HCT116 (cell line): Measurements from ENCODE around the gene FMC1. TPM values are rescaled to one million over a fixed set of nuclear protein-coding genes. Genes with fewer than 3 reads are reported as not detected.

ENCODE experiments used
- ATAC-seq: fragments of 200-7000 bp; cut with Tn5 transposase; 2 replicates; pipeline ENCODE4 v1.9.1; 2020; ENCODE audit warnings: mild to moderate bottlenecking, moderate library complexity
- BruUV-seq: library from RNA; stranded (reverse); fragments of 400-500 nt; replicated peaks from 2 replicates; lab custom pipeline; 2021; lab: Mats Ljungman, UMichigan
- CTCF ChIA-PET: fragments of 300-600 bp; sonication (Branson Sonifier 250); formaldehyde crosslinking; loops from one replicate; lab custom pipeline; 2021; ENCODE audit warnings: antibody characterized with exemption; lab: Charles Lee
- POLR2A ChIA-PET: fragments of 300-600, 350-600 bp; sonication (Branson Sonifier 250); formaldehyde crosslinking; loops from one replicate; lab custom pipeline; 2021; ENCODE audit warnings: antibody characterized with exemption; lab: Charles Lee
- RAD21 ChIA-PET, 2 experiments: fragments of 300-600 bp; sonication (Branson Sonifier 250); formaldehyde crosslinking; loops; one replicate each; lab custom pipeline; 2023; ENCODE audit warnings: low total read pairs in 2 of 2; ENCODE audit not compliant: uncharacterized antibody in 2 of 2, unreplicated experiment in 2 of 2, low non-redundant PET in 1 of 2; lab: Charles Lee
- DNase-seq: peaks from one replicate; pipeline ENCODE4 v3.0.0-alpha.2; 2010; ENCODE audit warnings: low read depth, low spot score
- H2AFZ ChIP-seq: fragments of 200-600 bp; shearing (Covaris generic), sonication (generic); 2 replicates; pipeline ENCODE4 v1.6.1; 2017; ENCODE audit warnings: low read depth, mixed run types, mixed read lengths, antibody characterized with exemption, low read length; ENCODE audit not compliant: poor library complexity, severe bottlenecking
- H3K27ac ChIP-seq: 2 replicates; pipeline ENCODE4 v1.5.1; 2012; ENCODE audit warnings: low read depth, low read length
- H3K27me3 ChIP-seq: fragments of 200-600 bp; sonication (generic); 2 replicates; pipeline ENCODE4 v1.6.1; 2016; ENCODE audit warnings: mixed run types, low read length, mixed read lengths; ENCODE audit not compliant: insufficient read depth
- H3K36me3 ChIP-seq, 2 experiments: fragments of 200-500 bp in 1 of 2; fragments of 200-600 bp in 1 of 2; sonication (Bioruptor generic) in 1 of 2; sonication (generic) in 1 of 2; 2 replicates each; pipeline versions ENCODE4 v1.5.1 to v1.6.1; 2014 to 2016; ENCODE audit warnings: low read length in 2 of 2, inconsistent platforms in 1 of 2, mixed read lengths in 1 of 2, mixed run types in 1 of 2; ENCODE audit not compliant: insufficient read depth in 2 of 2, control insufficient read depth in 1 of 2
- H3K4me1 ChIP-seq, 2 experiments: fragments of 200-600 bp in 1 of 2; sonication (generic) in 1 of 2; 2 replicates each; pipeline versions ENCODE4 v1.5.1 to v1.6.1; 2012 to 2017; ENCODE audit warnings: low read length in 2 of 2, inconsistent platforms in 1 of 2, mild to moderate bottlenecking in 1 of 2, mixed read lengths in 1 of 2, mixed run types in 1 of 2, moderate library complexity in 1 of 2; ENCODE audit not compliant: insufficient read depth in 2 of 2, control insufficient read depth in 1 of 2
- H3K4me2 ChIP-seq: fragments of 200-600 bp; sonication (generic); 2 replicates; pipeline ENCODE4 v1.6.1; 2017; ENCODE audit warnings: mixed run types, low read length, mixed read lengths
- H3K4me3 ChIP-seq, 2 experiments: fragments of 200-600 bp in 1 of 2; sonication (generic) in 1 of 2; replicated peaks in 1 of 2; 2 replicates each; pipeline ENCODE4 v1.5.1; 2011 to 2016; ENCODE audit warnings: low read length in 2 of 2, control low read depth in 1 of 2, low read depth in 1 of 2, mild to moderate bottlenecking in 1 of 2, mixed read lengths in 1 of 2, mixed run types in 1 of 2
- H3K79me2 ChIP-seq: fragments of 200-600 bp; sonication (generic); 2 replicates; pipeline ENCODE4 v1.6.1; 2017; ENCODE audit warnings: mild to moderate bottlenecking, mixed run types, low read length, moderate library complexity, mixed read lengths; ENCODE audit not compliant: insufficient read depth
- H3K9ac ChIP-seq: fragments of 200-600 bp; sonication (generic); 2 replicates; pipeline ENCODE4 v1.6.1; 2016; ENCODE audit warnings: low read length, mixed read lengths
- H3K9me2 ChIP-seq: fragments of 200-600 bp; sonication (generic), shearing (Covaris generic); 2 replicates; pipeline ENCODE4 v1.6.1; 2017; ENCODE audit warnings: mixed run types, mild to moderate bottlenecking, moderate library complexity; ENCODE audit not compliant: insufficient read depth
- H3K9me3 ChIP-seq, 2 experiments: fragments of 200-500 bp in 1 of 2; fragments of 200-600 bp in 1 of 2; sonication (Bioruptor generic) in 1 of 2; sonication (generic) in 1 of 2; 2 replicates each; pipeline ENCODE4 v1.6.1; 2014 to 2017; ENCODE audit warnings: low read length in 2 of 2, mixed read lengths in 2 of 2, inconsistent platforms in 1 of 2, low read depth in 1 of 2, mild to moderate bottlenecking in 1 of 2, mixed run types in 1 of 2, moderate library complexity in 1 of 2; ENCODE audit not compliant: control insufficient read depth in 1 of 2, insufficient read depth in 1 of 2
- H4K20me1 ChIP-seq: fragments of 200-600 bp; sonication (generic), shearing (Covaris generic); 2 replicates; pipeline ENCODE4 v1.6.1; 2017; ENCODE audit warnings: mixed run types, mild to moderate bottlenecking, moderate library complexity; ENCODE audit not compliant: insufficient read depth
- CBX3 ChIP-seq: IDR thresholded peaks from 2 replicates; pipeline ENCODE4 v1.6.1; 2012; ENCODE audit warnings: low read depth
- ELF1 ChIP-seq: IDR thresholded peaks from 2 replicates; pipeline ENCODE4 v1.6.1; 2012; ENCODE audit warnings: low read depth, borderline replicate concordance
- EZH2 ChIP-seq: fragments of 200-600 bp; sonication (generic); IDR thresholded peaks from 2 replicates; pipeline ENCODE4 v1.6.1; 2017; ENCODE audit warnings: antibody characterized with exemption, mixed run types
- EZH2phosphoT487 ChIP-seq: fragments of 200-600 bp; IDR thresholded peaks from 2 replicates; pipeline ENCODE4 v1.6.1; 2018; ENCODE audit warnings: antibody characterized with exemption, borderline replicate concordance
- FOSL1 ChIP-seq: IDR thresholded peaks from 2 replicates; pipeline ENCODE4 v1.6.1; 2012; ENCODE audit warnings: low read depth
- POLR2AphosphoS5 ChIP-seq: IDR thresholded peaks from 2 replicates; pipeline ENCODE4 v1.6.1; 2011; ENCODE audit warnings: mild to moderate bottlenecking, low read depth, low read length, moderate library complexity
- RAD21 ChIP-seq: IDR thresholded peaks from 2 replicates; pipeline ENCODE4 v1.6.1; 2012; ENCODE audit warnings: low read depth, mild to moderate bottlenecking
- SP1 ChIP-seq: IDR thresholded peaks from 2 replicates; pipeline ENCODE4 v1.6.1; 2012; ENCODE audit warnings: low read depth
- SRF ChIP-seq: IDR thresholded peaks from 2 replicates; pipeline ENCODE4 v1.6.1; 2012; ENCODE audit warnings: low read depth
- TCF7L2 ChIP-seq: IDR thresholded peaks from 2 replicates; pipeline ENCODE4 v1.7.0; 2011; ENCODE audit warnings: borderline replicate concordance, inconsistent platforms; ENCODE audit not compliant: insufficient read depth, insufficient read length; ENCODE audit errors: extremely low read depth
- ZFX ChIP-seq: fragments of 450-650 bp; IDR thresholded peaks from 2 replicates; pipeline ENCODE4 v1.6.1; 2017
- ZNF274 ChIP-seq: fragments of 200-500 bp; sonication (Bioruptor generic); IDR thresholded peaks from 2 replicates; pipeline ENCODE4 v1.6.1; 2014; ENCODE audit warnings: mild to moderate bottlenecking, low read depth, low read length, inconsistent platforms
- intact Hi-C: fragments of 100-400 bp; cut with micrococcal nuclease; formaldehyde crosslinking; loops from 2 replicates; pipeline ENCODE4 v1.10.0; 2022
- total RNA-seq: library from RNA; stranded (reverse); gene quantifications from one replicate; pipeline ENCODE4 v1.2.1, GENCODE V29; 2021; ENCODE audit not compliant: unreplicated experiment
- TF ChIP-seq, protein P1 (sequence below), 3 experiments: fragments of 200-600 bp in 1 of 3; sonication (generic) in 1 of 3; IDR thresholded peaks in 2 of 3; conservative IDR thresholded peaks in 1 of 3; 2 replicates each; pipeline ENCODE4 v1.5.1; 2012 to 2017; ENCODE audit warnings: low read depth in 2 of 3, low read length in 2 of 3, antibody characterized with exemption in 1 of 3, borderline replicate concordance in 1 of 3, control low read depth in 1 of 3, mild to moderate bottlenecking in 1 of 3, mixed read lengths in 1 of 3, mixed run types in 1 of 3, moderate library complexity in 1 of 3; ENCODE audit not compliant: insufficient read depth in 1 of 3
- TF ChIP-seq, protein P2 (sequence below): IDR thresholded peaks from 2 replicates; pipeline ENCODE4 v1.6.1; 2012
- TF ChIP-seq, protein P3 (sequence below): IDR thresholded peaks from 2 replicates; pipeline ENCODE4 v1.6.1; 2011; ENCODE audit warnings: mild to moderate bottlenecking, low read length, moderate library complexity; ENCODE audit not compliant: insufficient replicate concordance; ENCODE audit errors: extremely low read depth
- TF ChIP-seq, protein P4 (sequence below): IDR thresholded peaks from 2 replicates; pipeline ENCODE4 v1.6.1; 2012; ENCODE audit warnings: low read depth

The FMC1 gene
- total RNA-seq, 1 experiment from 2014 or later, result 19.4 TPM

DNA sequence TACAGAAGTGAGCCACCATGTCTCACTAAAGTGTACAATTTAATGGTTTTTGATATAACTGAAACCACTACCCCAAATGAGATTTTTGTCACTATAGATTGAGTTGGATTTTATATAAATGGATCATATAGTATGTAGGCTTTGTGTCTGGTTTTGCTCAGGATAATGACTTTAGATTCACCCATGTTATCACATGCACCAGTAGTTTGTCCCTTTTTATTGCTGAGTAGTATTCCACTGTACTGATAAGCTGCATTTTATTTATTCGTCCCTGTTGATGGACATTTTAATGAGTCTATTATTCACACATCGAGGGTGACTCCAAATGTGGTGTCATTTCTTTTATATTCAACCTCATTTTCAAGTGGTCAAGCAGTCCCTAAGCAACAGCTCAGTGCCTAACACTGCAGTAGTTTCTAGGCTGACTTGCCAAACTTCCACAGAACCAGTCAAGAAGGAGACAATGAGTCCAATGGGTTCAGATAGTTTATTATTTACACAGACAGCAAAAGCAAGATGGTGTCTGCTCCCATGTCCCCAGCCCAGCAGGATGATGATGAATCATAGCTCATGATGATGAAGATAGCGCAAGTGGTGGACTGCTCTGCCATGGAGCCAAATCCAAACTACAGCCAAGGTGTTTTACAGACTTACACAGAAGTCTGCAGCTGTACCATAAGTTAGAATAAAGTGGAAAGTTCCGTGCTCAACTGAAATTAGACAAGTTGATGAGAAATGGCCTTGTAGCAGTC, 6.6 kb upstream of the FMC1 start:
- ChIA-PET RAD21 (no interaction called here), CTCF (no interaction called here), POLR2A (interaction anchor here (0.8 to 1.1 kb wide), 2 partner anchors 22 to 24 kb away, joined by 3 to 4 read pairs; no protein-coding TSS in a partner anchor)
- Histone ChIP-seq H3K9ac (no peak overlapping the region), H3K9me3 (peaks cover 0 to 5% of the 10 kb centered on the region in 2 experiments; a peak in 1 of 4 replicates), H3K27ac (no peak overlapping the region), H3K4me1 (peaks cover 0 to 7% of the 10 kb centered on the region in 2 experiments; a peak in 2 of 4 replicates), H4K20me1 (no peaks in the 10 kb centered on the region), H3K79me2 (no peaks in the 10 kb centered on the region), H3K36me3 (no peaks in the 10 kb centered on the region), H3K9me2 (no peaks in the 10 kb centered on the region), H3K27me3 (no peaks in the 10 kb centered on the region), H3K4me3 (no peak overlapping the region), H2AFZ (no peak overlapping the region), H3K4me2 (no peak overlapping the region)
- intact Hi-C loops, result no loop called here
- DNase-seq, result no peak
- ATAC-seq, result no peak
- BruUV-seq, result no TSS peak
- TF ChIP-seq EZH2phosphoT487 (no peak), TCF7L2 (no peak), POLR2AphosphoS5 (no peak), FOSL1 (no peak), CBX3 (no peak), RAD21 (no peak), ZFX (no peak), SP1 (no peak), ZNF274 (no peak), ELF1 (no peak), EZH2 (no peak), SRF (no peak)
- TF ChIP-seq, protein P1, sequence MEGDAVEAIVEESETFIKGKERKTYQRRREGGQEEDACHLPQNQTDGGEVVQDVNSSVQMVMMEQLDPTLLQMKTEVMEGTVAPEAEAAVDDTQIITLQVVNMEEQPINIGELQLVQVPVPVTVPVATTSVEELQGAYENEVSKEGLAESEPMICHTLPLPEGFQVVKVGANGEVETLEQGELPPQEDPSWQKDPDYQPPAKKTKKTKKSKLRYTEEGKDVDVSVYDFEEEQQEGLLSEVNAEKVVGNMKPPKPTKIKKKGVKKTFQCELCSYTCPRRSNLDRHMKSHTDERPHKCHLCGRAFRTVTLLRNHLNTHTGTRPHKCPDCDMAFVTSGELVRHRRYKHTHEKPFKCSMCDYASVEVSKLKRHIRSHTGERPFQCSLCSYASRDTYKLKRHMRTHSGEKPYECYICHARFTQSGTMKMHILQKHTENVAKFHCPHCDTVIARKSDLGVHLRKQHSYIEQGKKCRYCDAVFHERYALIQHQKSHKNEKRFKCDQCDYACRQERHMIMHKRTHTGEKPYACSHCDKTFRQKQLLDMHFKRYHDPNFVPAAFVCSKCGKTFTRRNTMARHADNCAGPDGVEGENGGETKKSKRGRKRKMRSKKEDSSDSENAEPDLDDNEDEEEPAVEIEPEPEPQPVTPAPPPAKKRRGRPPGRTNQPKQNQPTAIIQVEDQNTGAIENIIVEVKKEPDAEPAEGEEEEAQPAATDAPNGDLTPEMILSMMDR (IDR thresholded peaks at IDR 0.05 in 2 of 3, conservative IDR thresholded peaks at IDR 0.05 in 1 of 3; ENCODE audit: borderline replicate concordance in 1 of 3, insufficient read depth in 1 of 3, low read depth in 2 of 3, low read length in 2 of 3), result no peak
- TF ChIP-seq, protein P2, sequence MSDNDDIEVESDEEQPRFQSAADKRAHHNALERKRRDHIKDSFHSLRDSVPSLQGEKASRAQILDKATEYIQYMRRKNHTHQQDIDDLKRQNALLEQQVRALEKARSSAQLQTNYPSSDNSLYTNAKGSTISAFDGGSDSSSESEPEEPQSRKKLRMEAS, result no peak
- TF ChIP-seq, protein P3, sequence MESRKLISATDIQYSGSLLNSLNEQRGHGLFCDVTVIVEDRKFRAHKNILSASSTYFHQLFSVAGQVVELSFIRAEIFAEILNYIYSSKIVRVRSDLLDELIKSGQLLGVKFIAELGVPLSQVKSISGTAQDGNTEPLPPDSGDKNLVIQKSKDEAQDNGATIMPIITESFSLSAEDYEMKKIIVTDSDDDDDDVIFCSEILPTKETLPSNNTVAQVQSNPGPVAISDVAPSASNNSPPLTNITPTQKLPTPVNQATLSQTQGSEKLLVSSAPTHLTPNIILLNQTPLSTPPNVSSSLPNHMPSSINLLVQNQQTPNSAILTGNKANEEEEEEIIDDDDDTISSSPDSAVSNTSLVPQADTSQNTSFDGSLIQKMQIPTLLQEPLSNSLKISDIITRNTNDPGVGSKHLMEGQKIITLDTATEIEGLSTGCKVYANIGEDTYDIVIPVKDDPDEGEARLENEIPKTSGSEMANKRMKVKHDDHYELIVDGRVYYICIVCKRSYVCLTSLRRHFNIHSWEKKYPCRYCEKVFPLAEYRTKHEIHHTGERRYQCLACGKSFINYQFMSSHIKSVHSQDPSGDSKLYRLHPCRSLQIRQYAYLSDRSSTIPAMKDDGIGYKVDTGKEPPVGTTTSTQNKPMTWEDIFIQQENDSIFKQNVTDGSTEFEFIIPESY, result no peak
- TF ChIP-seq, protein P4, sequence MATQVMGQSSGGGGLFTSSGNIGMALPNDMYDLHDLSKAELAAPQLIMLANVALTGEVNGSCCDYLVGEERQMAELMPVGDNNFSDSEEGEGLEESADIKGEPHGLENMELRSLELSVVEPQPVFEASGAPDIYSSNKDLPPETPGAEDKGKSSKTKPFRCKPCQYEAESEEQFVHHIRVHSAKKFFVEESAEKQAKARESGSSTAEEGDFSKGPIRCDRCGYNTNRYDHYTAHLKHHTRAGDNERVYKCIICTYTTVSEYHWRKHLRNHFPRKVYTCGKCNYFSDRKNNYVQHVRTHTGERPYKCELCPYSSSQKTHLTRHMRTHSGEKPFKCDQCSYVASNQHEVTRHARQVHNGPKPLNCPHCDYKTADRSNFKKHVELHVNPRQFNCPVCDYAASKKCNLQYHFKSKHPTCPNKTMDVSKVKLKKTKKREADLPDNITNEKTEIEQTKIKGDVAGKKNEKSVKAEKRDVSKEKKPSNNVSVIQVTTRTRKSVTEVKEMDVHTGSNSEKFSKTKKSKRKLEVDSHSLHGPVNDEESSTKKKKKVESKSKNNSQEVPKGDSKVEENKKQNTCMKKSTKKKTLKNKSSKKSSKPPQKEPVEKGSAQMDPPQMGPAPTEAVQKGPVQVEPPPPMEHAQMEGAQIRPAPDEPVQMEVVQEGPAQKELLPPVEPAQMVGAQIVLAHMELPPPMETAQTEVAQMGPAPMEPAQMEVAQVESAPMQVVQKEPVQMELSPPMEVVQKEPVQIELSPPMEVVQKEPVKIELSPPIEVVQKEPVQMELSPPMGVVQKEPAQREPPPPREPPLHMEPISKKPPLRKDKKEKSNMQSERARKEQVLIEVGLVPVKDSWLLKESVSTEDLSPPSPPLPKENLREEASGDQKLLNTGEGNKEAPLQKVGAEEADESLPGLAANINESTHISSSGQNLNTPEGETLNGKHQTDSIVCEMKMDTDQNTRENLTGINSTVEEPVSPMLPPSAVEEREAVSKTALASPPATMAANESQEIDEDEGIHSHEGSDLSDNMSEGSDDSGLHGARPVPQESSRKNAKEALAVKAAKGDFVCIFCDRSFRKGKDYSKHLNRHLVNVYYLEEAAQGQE, result no peak
- TF ChIP-seq, all 23 proteins: peak for 0
